Heart left ventricle (tissue), 13 donors: ENCODE results near the gene ARL15.

ENCODE experiments used
- POLR2A ChIP-seq, 2 donors: fragments of 450-650 bp; IDR thresholded peaks; one replicate each; pipeline ENCODE4 v1.6.1; 2017; ENCODE audit warnings: antibody characterized with exemption in 2 of 2, mild to moderate bottlenecking in 2 of 2, moderate library complexity in 2 of 2
- TF ChIP-seq, protein P1 (sequence below), 12 donors: fragments of 200-600 bp; sonication (generic) in 4 of 12; IDR thresholded peaks; one replicate each; pipeline versions ENCODE4 v1.5.0 to v1.8.0; 2018 to 2022; ENCODE audit warnings: antibody characterized with exemption in 12 of 12, mild to moderate bottlenecking in 5 of 12
- donor health status: ischemic (EF 13 %, LVEDD 7.1; RV severe dilation, severe dysfunction).
- donor health status: DM: no; HTN: yes; CAD: no.
- donor health status: DM: no; HTN: no; CAD: no.
- donor health status: ischemic (EF 25% LVEDD 6.9; RV normal size, moderate dysfunction).
- donor health status: ischemic (EF 25% LVEDD 5.7; RV mildly dilated, moderate dysfunction).
- donor health status: ischemic (EF 35%, LVEDD 5.7; RV mildly dilated, moderate dysfunction).
- donor health status: nonischemic (EF 11% LVEDD 7.7; RV severe dilation, severe dysfunction).
- donor health status: DM: yes; HTN: yes; CAD: no.
- donor health status: PGD.
- donor health status: ischemic (EF 29% LVEDD 5.4; RV normal size, mild dysfunction).
- donor health status: nonischemic (EF 23%, LVEDD 6.1; RV moderate dilation, normal function).

DNA sequence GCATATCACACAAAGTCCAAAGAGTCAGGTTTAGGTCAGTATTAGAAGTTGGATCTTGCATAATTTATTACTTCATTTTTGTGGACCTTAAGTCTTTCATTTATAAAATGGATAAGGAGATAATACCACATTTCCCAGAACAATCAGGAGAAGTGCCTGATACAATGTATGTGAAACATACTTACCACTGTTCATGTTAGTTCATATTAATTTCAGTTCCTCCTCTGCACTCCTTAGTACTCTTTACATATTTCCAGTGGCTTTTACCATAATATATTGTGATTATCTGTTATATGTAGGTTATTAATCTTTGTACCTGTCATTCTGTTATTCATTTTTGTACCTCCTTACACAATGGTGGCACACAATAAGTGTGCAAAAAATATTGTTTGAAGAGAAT, 214.4 kb downstream of the ARL15 start:
- TF ChIP-seq, protein P1, sequence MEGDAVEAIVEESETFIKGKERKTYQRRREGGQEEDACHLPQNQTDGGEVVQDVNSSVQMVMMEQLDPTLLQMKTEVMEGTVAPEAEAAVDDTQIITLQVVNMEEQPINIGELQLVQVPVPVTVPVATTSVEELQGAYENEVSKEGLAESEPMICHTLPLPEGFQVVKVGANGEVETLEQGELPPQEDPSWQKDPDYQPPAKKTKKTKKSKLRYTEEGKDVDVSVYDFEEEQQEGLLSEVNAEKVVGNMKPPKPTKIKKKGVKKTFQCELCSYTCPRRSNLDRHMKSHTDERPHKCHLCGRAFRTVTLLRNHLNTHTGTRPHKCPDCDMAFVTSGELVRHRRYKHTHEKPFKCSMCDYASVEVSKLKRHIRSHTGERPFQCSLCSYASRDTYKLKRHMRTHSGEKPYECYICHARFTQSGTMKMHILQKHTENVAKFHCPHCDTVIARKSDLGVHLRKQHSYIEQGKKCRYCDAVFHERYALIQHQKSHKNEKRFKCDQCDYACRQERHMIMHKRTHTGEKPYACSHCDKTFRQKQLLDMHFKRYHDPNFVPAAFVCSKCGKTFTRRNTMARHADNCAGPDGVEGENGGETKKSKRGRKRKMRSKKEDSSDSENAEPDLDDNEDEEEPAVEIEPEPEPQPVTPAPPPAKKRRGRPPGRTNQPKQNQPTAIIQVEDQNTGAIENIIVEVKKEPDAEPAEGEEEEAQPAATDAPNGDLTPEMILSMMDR (IDR thresholded peaks at IDR 0.05), result no peak
- TF ChIP-seq POLR2A (IDR thresholded peaks at IDR 0.05), result no peak
